ENCODE data around the gene SEPSECS. TPM values are rescaled to one million over a fixed set of nuclear protein-coding genes. Genes with fewer than 3 reads are reported as not detected.

The SEPSECS gene
- total RNA-seq, 1 experiment from 2014 or later, result 4.0 TPM

DNA sequence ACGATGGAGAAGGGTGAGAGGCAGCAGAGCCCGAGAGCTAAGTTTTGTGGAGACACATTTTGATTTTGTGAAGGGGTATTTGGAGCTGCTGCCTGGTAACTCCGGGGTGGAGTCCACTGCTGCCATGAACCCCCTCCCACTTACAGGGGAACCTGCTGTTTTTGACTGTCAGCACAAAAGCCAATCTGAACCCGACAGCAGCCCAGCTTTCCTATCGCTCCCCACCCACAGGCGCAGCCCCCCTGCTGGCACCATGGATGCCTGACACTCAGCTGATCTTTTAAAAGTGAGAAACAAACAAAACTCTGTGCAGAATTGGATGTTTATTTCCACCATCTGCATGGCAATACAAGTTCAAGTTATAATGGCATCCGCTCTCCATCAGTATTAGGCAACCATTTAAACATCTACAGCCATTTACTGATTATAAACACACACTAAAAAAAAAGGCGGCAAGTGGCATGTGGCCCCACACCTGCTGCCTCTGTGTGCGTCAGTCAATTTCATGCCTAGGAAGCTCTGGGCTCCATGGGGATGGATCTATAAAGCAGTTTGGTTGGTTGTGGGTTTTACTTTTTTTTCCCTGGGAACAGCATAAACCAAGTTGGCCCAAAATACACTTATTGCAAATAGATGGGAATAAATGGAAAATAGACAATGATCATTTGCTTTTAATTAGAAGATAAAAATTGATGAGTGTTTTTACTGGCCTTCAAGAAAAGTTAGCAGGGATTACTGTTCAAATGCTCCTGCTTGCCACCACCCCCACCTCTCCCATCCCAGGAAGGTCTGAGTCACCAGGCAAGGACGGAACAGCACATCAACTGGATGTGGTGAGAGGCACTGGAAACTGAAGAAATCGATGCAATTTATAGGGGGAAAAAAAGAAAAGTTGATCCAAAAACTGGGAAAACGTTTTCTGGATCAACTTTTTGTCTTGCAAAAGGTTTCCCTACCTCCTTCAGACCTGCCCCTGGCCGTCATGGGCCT lies 46.0 kb downstream of the SEPSECS start:
- TF ChIP-seq SIN3A (IDR thresholded peaks at IDR 0.05; ENCODE audit: borderline replicate concordance, insufficient read depth, low read depth, low read length) (no peak), TCF7L2 (IDR thresholded peaks at IDR 0.05; ENCODE audit: low read depth, low read length) (no peak), POLR2AphosphoS5 (IDR thresholded peaks at IDR 0.05; ENCODE audit: low read depth, low read length) (no peak)
- TF ChIP-seq, protein P1, sequence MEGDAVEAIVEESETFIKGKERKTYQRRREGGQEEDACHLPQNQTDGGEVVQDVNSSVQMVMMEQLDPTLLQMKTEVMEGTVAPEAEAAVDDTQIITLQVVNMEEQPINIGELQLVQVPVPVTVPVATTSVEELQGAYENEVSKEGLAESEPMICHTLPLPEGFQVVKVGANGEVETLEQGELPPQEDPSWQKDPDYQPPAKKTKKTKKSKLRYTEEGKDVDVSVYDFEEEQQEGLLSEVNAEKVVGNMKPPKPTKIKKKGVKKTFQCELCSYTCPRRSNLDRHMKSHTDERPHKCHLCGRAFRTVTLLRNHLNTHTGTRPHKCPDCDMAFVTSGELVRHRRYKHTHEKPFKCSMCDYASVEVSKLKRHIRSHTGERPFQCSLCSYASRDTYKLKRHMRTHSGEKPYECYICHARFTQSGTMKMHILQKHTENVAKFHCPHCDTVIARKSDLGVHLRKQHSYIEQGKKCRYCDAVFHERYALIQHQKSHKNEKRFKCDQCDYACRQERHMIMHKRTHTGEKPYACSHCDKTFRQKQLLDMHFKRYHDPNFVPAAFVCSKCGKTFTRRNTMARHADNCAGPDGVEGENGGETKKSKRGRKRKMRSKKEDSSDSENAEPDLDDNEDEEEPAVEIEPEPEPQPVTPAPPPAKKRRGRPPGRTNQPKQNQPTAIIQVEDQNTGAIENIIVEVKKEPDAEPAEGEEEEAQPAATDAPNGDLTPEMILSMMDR (IDR thresholded peaks at IDR 0.05), result no peak
- TF ChIP-seq, protein P2, sequence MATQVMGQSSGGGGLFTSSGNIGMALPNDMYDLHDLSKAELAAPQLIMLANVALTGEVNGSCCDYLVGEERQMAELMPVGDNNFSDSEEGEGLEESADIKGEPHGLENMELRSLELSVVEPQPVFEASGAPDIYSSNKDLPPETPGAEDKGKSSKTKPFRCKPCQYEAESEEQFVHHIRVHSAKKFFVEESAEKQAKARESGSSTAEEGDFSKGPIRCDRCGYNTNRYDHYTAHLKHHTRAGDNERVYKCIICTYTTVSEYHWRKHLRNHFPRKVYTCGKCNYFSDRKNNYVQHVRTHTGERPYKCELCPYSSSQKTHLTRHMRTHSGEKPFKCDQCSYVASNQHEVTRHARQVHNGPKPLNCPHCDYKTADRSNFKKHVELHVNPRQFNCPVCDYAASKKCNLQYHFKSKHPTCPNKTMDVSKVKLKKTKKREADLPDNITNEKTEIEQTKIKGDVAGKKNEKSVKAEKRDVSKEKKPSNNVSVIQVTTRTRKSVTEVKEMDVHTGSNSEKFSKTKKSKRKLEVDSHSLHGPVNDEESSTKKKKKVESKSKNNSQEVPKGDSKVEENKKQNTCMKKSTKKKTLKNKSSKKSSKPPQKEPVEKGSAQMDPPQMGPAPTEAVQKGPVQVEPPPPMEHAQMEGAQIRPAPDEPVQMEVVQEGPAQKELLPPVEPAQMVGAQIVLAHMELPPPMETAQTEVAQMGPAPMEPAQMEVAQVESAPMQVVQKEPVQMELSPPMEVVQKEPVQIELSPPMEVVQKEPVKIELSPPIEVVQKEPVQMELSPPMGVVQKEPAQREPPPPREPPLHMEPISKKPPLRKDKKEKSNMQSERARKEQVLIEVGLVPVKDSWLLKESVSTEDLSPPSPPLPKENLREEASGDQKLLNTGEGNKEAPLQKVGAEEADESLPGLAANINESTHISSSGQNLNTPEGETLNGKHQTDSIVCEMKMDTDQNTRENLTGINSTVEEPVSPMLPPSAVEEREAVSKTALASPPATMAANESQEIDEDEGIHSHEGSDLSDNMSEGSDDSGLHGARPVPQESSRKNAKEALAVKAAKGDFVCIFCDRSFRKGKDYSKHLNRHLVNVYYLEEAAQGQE (IDR thresholded peaks at IDR 0.05; ENCODE audit: insufficient read depth in 1 of 2, low read depth in 2 of 2, low read length in 1 of 2), result no peak
- no peak for DNase-seq (ENCODE audit: low read depth, low spot score)
- intact Hi-C loops (cut with micrococcal nuclease; ENCODE audit: unreplicated experiment), result no loop called here
- no peaks in the 10 kb centered on the region for H3K9me3 ChIP-seq (ENCODE audit: control insufficient read depth, insufficient read depth, low read depth, low read length)
- ChIA-PET POLR2A (no interaction called here), CTCF (no interaction called here)
- H3K27ac ChIP-seq (ENCODE audit: low read length), result no peak overlapping the region
- no peaks in the 10 kb centered on the region for H3K4me1 ChIP-seq (ENCODE audit: control insufficient read depth, insufficient read depth, low read length)
- in situ Hi-C loops (cut with HindIII; ENCODE audit: low pct_unique_long_range_greater_than_20kb, low sequenced_read_pairs), result no loop called here
- no peak for ATAC-seq
- no peaks in the 10 kb centered on the region for H3K36me3 ChIP-seq (ENCODE audit: control insufficient read depth, insufficient read depth, low read length)
- BruUV-seq (replicated peaks), result no TSS peak
- H3K4me3 ChIP-seq (ENCODE audit: low read depth in 2 of 2, low read length in 2 of 2), result no peak overlapping the region
- no peaks in the 10 kb centered on the region for H3K27me3 ChIP-seq (ENCODE audit: control insufficient read depth, insufficient read depth, low read length)

DNA sequence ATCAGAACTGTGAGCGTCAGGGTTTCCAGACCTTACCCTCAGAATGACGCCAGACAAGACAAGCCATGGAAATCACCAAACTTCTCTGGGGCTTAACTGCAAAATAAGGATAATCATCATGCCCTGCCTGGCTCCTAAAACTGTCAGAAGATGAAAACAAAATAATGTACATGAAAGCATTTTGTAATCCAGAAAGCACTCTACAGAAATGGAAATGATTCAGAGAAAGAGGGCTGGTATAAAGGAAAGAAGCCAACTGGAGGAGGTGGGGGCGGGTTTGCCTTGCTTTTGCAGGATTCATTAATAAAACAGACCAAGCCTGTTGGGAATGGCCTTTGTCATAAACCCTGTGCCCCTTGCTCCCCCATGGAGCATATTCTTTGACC lies 47.3 kb downstream of the SEPSECS start:
- in situ Hi-C loops (cut with HindIII; ENCODE audit: low pct_unique_long_range_greater_than_20kb, low sequenced_read_pairs), result no loop called here
- ChIA-PET CTCF (no interaction called here), POLR2A (no interaction called here)
- TF ChIP-seq, protein P2 (IDR thresholded peaks at IDR 0.05; ENCODE audit: insufficient read depth in 1 of 2, low read depth in 2 of 2, low read length in 1 of 2), result no peak
- no peak for TF ChIP-seq TCF7L2 (IDR thresholded peaks at IDR 0.05; ENCODE audit: low read depth, low read length)
- TF ChIP-seq, protein P1 (IDR thresholded peaks at IDR 0.05), result no peak
- no peak for TF ChIP-seq POLR2AphosphoS5 (IDR thresholded peaks at IDR 0.05; ENCODE audit: low read depth, low read length)
- TF ChIP-seq SIN3A (IDR thresholded peaks at IDR 0.05; ENCODE audit: borderline replicate concordance, insufficient read depth, low read depth, low read length), result no peak
- Histone ChIP-seq H3K27ac (ENCODE audit: low read length) (no peak overlapping the region), H3K9me3 (ENCODE audit: control insufficient read depth, insufficient read depth, low read depth, low read length) (no peaks in the 10 kb centered on the region), H3K4me1 (ENCODE audit: control insufficient read depth, insufficient read depth, low read length) (no peaks in the 10 kb centered on the region), H3K4me3 (ENCODE audit: low read depth in 2 of 2, low read length in 2 of 2) (no peak overlapping the region), H3K36me3 (ENCODE audit: control insufficient read depth, insufficient read depth, low read length) (no peaks in the 10 kb centered on the region), H3K27me3 (ENCODE audit: control insufficient read depth, insufficient read depth, low read length) (no peaks in the 10 kb centered on the region)
- intact Hi-C loops (cut with micrococcal nuclease; ENCODE audit: unreplicated experiment), result no loop called here
- no TSS peak for BruUV-seq (replicated peaks)
- ATAC-seq, result no peak
- DNase-seq (ENCODE audit: low read depth, low spot score), result no peak

Data from Panc1 (cell line).